Spleen (tissue), 11 donors: ENCODE results near the gene FEN1. TPM values are rescaled to one million over a fixed set of nuclear protein-coding genes. Genes with fewer than 3 reads are reported as not detected.

Experiments used
- DNase-seq: peaks from one replicate; pipeline ENCODE4 v3.0.0-alpha.2; 2020
- H3K27ac ChIP-seq, 8 donors: fragments of 200-600 bp; sonication (generic) in 7 of 8; 1 replicate in 4 of 8; 2 replicates in 4 of 8; pipeline versions ENCODE4 v1.5.0 to v1.8.0; 2016 to 2021; ENCODE audit warnings: inconsistent platforms in 4 of 8, mild to moderate bottlenecking in 4 of 8, moderate library complexity in 1 of 8
- H3K27me3 ChIP-seq, 7 donors: fragments of 200-600 bp; sonication (generic) in 6 of 7; replicated peaks in 1 of 7; 1 replicate in 4 of 7; 2 replicates in 3 of 7; pipeline versions ENCODE4 v1.5.0 to v1.8.0; 2016 to 2021; ENCODE audit warnings: inconsistent platforms in 3 of 7, mild to moderate bottlenecking in 1 of 7
- H3K36me3 ChIP-seq, 6 donors: fragments of 200-600 bp; sonication (generic) in 5 of 6; 1 replicate in 4 of 6; 2 replicates in 2 of 6; pipeline versions ENCODE4 v1.5.0 to v1.8.0; 2016 to 2021; ENCODE audit warnings: inconsistent platforms in 2 of 6
- H3K4me1 ChIP-seq, 6 donors: fragments of 200-600 bp; sonication (generic) in 5 of 6; 1 replicate in 3 of 6; 2 replicates in 3 of 6; pipeline versions ENCODE4 v1.5.0 to v1.8.0; 2016 to 2021; ENCODE audit warnings: inconsistent platforms in 3 of 6
- H3K4me3 ChIP-seq, 8 donors: fragments of 200-600 bp; sonication (generic) in 7 of 8; 1 replicate in 4 of 8; 2 replicates in 4 of 8; pipeline versions ENCODE4 v1.5.0 to v1.8.0; 2016 to 2021; ENCODE audit warnings: inconsistent platforms in 4 of 8, mild to moderate bottlenecking in 4 of 8, moderate library complexity in 2 of 8
- H3K9me3 ChIP-seq, 8 donors: fragments of 200-600 bp; sonication (generic) in 7 of 8; 1 replicate in 4 of 8; 2 replicates in 4 of 8; pipeline versions ENCODE4 v1.5.0 to v1.8.0; 2016 to 2021; ENCODE audit warnings: inconsistent platforms in 4 of 8
- POLR2A ChIP-seq, 3 donors: fragments of 450-650 bp; IDR thresholded peaks; one replicate each; pipeline ENCODE4 v1.5.1; 2017; ENCODE audit warnings: antibody characterized with exemption in 3 of 3, mild to moderate bottlenecking in 1 of 3
- POLR2AphosphoS5 ChIP-seq, 3 donors: sonication (generic); formaldehyde crosslinking; IDR thresholded peaks; one replicate each; pipeline ENCODE4 v1.5.1; 2017; ENCODE audit warnings: antibody characterized with exemption in 3 of 3
- WGBS, 5 donors: extraction: QIAGEN DNeasy Blood & Tissue Kit in 3 of 5; methylation state at CpG; one replicate each; pipeline versions ENCODE4 v1.1.5 to v1.1.7; 2013 to 2018; 5-methylcytosine and 5-hydroxymethylcytosine counted together
- intact Hi-C: fragments of 100-400 bp; cut with DNase I; formaldehyde crosslinking; loops from one replicate; pipeline ENCODE4 v1.15.0; 2023; ENCODE audit warnings: low total_unique reads
- polyA plus RNA-seq, 3 donors: library from polyadenylated mRNA; stranded (reverse); fragments of 200-250 nt; gene quantifications; one replicate each; pipeline ENCODE4 v1.2.1, GENCODE V29; 2013
- total RNA-seq, 7 donors: library from RNA; depleted of rRNA in 3 of 7; stranded (reverse); fragments of >200 nt in 3 of 7; fragmentation: NEBNext Ultra II Directional in 4 of 7; extraction: Animal tissue kit (Norgen Biotek cat#: 25700) in 4 of 7; gene quantifications; one replicate each; pipeline versions ENCODE4 v1.1.0 to v1.2.1, GENCODE V29; 2016 to 2021
- TF ChIP-seq, protein P1 (sequence below), 11 experiments: fragments of 200-600 bp in 7 of 11; fragments of 450-650 bp in 4 of 11; sonication (generic) in 4 of 11; IDR thresholded peaks in 8 of 11; conservative IDR thresholded peaks in 3 of 11; 1 replicate in 7 of 11; 2 replicates in 4 of 11; pipeline versions ENCODE4 v1.4.0 to v1.8.0; 2016 to 2021; ENCODE audit warnings: antibody characterized with exemption in 11 of 11, inconsistent platforms in 4 of 11, mild to moderate bottlenecking in 1 of 11
- donor health status: healthy with polysubstance abuse.
- donor health status: DM: no; HTN: no; CAD: no; lungs with moderate emphysema.
- donor health status: DM: no; HTN: no; CAD: no.
- donor health status: Bipolar disorder and iron deficiency.
- donor health status: healthy.
- donor health status: DM: no; HTN: no; CAD: no.
- donor health status: DM: yes; HTN: yes; CAD: no.

The FEN1 gene
- total and polyA plus RNA-seq, 10 donors, result 7.3 to 17.2 (median 14.8) TPM

DNA sequence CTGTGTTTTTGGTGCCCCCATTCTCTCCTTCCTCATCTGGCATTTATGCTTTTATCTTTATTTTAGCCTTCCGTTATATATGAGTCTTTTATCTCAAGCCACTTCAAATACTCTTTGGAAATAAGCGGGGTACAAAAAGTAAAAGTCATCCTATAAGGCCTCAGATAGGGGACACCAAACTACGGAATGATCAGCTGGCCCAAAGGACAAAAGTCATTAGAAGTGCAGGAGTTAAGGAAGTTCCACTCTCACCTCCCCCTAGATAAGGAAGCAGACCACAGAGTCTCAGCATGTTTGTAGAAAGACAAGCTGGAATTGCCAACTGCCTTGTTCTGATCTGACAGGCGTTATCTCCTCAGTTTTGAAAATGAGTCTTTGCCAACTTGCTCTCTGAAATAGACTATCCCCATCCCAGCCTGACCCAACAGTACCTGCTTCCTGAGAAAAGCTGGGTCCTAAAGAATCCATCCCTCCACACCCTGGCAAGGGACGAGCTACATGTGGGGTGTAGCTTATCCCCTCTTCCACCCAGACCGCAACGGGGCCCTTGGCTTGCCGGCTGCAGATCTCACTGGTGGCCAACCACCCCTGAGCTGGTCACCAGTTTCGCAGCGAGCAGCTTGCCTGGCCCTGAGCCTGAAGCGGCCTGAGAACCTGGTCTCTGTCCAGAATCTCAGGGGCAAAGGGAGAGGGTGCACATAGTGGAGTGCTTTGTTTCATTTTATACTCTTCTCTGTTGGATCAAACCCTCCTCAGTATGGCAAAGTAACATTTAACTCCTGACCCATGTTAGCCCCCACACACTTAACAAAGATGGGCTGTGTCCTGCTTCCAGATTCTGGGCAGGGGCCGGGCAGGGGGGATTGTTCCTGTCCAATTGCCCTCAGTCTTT, 49.2 kb downstream of the FEN1 start:
- Histone ChIP-seq H3K36me3 (peaks cover 0 to 48% (median 0%) of the 10 kb centered on the region in 6 donors), H3K4me1 (no peaks in the 10 kb centered on the region), H3K27me3 (no peaks in the 10 kb centered on the region), H3K4me3 (no peak overlapping the region), H3K27ac (no peak overlapping the region), H3K9me3 (no peaks in the 10 kb centered on the region)
- TF ChIP-seq POLR2AphosphoS5 (IDR thresholded peaks at IDR 0.05) (no peak), POLR2A (IDR thresholded peaks at IDR 0.05) (no peak)
- TF ChIP-seq, protein P1, sequence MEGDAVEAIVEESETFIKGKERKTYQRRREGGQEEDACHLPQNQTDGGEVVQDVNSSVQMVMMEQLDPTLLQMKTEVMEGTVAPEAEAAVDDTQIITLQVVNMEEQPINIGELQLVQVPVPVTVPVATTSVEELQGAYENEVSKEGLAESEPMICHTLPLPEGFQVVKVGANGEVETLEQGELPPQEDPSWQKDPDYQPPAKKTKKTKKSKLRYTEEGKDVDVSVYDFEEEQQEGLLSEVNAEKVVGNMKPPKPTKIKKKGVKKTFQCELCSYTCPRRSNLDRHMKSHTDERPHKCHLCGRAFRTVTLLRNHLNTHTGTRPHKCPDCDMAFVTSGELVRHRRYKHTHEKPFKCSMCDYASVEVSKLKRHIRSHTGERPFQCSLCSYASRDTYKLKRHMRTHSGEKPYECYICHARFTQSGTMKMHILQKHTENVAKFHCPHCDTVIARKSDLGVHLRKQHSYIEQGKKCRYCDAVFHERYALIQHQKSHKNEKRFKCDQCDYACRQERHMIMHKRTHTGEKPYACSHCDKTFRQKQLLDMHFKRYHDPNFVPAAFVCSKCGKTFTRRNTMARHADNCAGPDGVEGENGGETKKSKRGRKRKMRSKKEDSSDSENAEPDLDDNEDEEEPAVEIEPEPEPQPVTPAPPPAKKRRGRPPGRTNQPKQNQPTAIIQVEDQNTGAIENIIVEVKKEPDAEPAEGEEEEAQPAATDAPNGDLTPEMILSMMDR (IDR thresholded peaks at IDR 0.05 in 8 of 11, conservative IDR thresholded peaks at IDR 0.05 in 3 of 11), result no peak
- intact Hi-C loops, result no loop called here
- peak; percentile 45 for DNase-seq
- WGBS, 5 donors, result 83 to 91% (median 88%) methylated on average over 12 of the region's 12 CpGs

DNA sequence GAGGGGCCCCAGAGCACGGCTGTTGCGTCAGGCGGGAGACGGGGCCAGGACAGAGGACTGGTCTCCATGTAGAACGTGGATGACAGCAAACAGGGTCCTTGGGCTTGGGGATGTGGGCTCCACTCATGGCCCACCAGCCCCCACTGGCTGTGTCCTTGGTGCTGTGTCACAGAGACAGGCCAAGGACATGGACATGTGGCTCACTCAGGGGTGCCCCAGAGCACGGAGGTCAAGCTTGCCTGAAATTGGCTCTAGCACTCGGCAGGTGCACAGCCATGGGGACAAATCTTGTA, 49.8 kb downstream of the FEN1 start:
- H3K4me1 ChIP-seq, result no peaks in the 10 kb centered on the region
- H3K36me3 ChIP-seq, result peaks cover 0 to 50% (median 0%) of the 10 kb centered on the region in 6 donors
- H3K27me3 ChIP-seq, result no peaks in the 10 kb centered on the region
- peak; percentile 28 for DNase-seq
- 93 to 95% (median 94%) methylated on average over 7 of the region's 7 CpGs for WGBS, 5 donors
- intact Hi-C loops, result no loop called here
- no peak overlapping the region for H3K4me3 ChIP-seq
- no peaks in the 10 kb centered on the region for H3K9me3 ChIP-seq
- no peak overlapping the region for H3K27ac ChIP-seq
- TF ChIP-seq POLR2A (IDR thresholded peaks at IDR 0.05) (no peak), POLR2AphosphoS5 (IDR thresholded peaks at IDR 0.05) (no peak)
- TF ChIP-seq, protein P1 (IDR thresholded peaks at IDR 0.05 in 8 of 11, conservative IDR thresholded peaks at IDR 0.05 in 3 of 11), result no peak

DNA sequence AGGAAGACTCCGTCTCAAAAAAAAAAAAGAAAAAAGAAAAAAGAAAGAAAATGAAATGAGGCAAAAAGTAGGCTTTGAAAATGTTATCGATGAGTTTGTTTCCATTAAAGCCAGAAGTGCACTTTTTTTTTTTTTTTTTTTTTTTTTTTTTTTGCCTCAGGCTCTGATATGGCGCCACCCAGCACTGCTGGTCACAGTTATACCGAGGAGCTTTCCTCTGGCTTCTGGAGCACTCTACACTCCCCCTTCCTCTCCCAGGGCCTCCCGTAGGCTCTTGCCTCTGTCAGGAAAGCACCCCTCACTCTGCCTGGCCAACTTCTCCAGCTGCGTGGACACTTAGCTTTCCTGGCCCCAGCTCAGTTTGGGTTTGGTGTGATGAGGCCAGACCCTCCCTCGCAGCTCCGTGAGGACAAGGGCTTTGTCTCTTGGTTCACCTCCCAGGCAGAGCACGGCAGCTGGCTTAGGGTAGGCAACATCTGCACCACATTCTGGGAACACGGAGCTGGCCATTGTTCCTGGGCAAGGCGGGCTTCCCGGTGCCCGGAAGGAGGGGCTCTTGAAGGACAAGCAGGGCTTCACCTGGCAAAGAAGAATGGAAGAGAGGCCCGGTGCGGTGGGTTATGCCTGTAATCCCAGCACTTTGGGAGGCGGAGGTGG, 52.3 kb downstream of the FEN1 start:
- no peaks in the 10 kb centered on the region for H3K27me3 ChIP-seq
- H3K36me3 ChIP-seq, result peaks cover 0 to 71% (median 3%) of the 10 kb centered on the region in 6 donors
- WGBS, 5 donors, result 85 to 91% (median 88%) methylated on average over 16 of the region's 16 CpGs
- no peak overlapping the region for H3K4me3 ChIP-seq
- no peaks in the 10 kb centered on the region for H3K9me3 ChIP-seq
- intact Hi-C loops, result no loop called here
- no peak for DNase-seq
- no peak overlapping the region for H3K27ac ChIP-seq
- TF ChIP-seq, protein P1 (IDR thresholded peaks at IDR 0.05 in 8 of 11, conservative IDR thresholded peaks at IDR 0.05 in 3 of 11), result no peak
- no peak for TF ChIP-seq POLR2AphosphoS5 (IDR thresholded peaks at IDR 0.05)
- TF ChIP-seq POLR2A (IDR thresholded peaks at IDR 0.05), result no peak
- no peaks in the 10 kb centered on the region for H3K4me1 ChIP-seq

DNA sequence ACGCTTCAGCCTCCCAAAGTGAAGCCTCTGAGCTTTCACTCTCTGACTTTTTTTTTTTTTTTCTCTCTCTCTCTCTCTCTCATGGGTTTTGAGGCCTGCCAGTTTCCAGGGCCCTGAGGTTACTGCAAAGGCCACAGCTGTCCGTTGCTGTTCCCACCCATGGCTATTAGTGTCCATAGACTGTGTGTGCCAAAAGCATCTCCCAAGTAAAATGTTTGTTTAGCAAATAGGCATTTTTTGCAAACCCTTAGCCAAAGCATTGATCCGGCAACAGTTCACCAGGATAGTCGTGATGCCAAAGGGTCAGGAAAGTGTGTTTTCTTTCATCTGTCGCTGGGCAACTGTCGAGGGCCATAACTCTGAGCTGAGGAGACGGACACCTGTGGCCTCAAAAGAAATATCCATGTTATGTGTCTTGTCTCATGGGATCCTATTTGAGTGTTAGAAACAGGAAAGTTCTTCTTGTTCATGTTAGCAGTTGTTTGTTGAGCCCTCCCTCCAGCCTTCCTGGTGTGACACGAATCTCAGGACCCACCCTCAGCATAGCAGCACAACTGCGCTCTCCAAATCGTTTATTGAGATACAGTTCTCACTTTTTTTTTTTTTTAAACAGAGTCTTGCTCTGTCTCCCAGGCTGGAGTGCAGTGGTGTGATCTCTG, 53.8 kb downstream of the FEN1 start:
- Histone ChIP-seq H3K9me3 (no peaks in the 10 kb centered on the region), H3K27me3 (no peaks in the 10 kb centered on the region), H3K27ac (no peak overlapping the region), H3K4me3 (no peak overlapping the region), H3K4me1 (no peaks in the 10 kb centered on the region), H3K36me3 (peaks cover 0 to 71% (median 2%) of the 10 kb centered on the region in 6 donors)
- intact Hi-C loops, result no loop called here
- TF ChIP-seq, protein P1 (IDR thresholded peaks at IDR 0.05 in 8 of 11, conservative IDR thresholded peaks at IDR 0.05 in 3 of 11), result no peak
- no peak for TF ChIP-seq POLR2A (IDR thresholded peaks at IDR 0.05)
- TF ChIP-seq POLR2AphosphoS5 (IDR thresholded peaks at IDR 0.05), result no peak
- no peak for DNase-seq
- 88 to 92% (median 89%) methylated on average over 10 of the region's 10 CpGs for WGBS, 5 donors
